GM08714 (cell line): ENCODE data around the gene RNF144B.
"Not testable (repeated sequence)": the region's sequence is repeated elsewhere in the genome, so short reads cannot be mapped to it uniquely, and the experiment has no call there.

Source experiments
- H3K4me3 ChIP-seq: fragments of 200-500 bp; sonication (Bioruptor generic); 2 replicates; pipeline ENCODE4 v1.5.1; 2014; ENCODE audit warnings: mild to moderate bottlenecking, low read length, inconsistent platforms
- ZNF274 ChIP-seq: IDR thresholded peaks from 2 replicates; pipeline ENCODE4 v1.6.1; 2012; ENCODE audit warnings: mild to moderate bottlenecking, low read depth, low read length

The RNF144B gene

GRCh38 chr6:18432180-18432579 is 45.0 kb downstream of the RNF144B start:
- TF ChIP-seq ZNF274 = no peak
- H3K4me3 ChIP-seq = no peak overlapping the region

GRCh38 chr6:18432619-18433018 is 45.5 kb downstream of the RNF144B start:
- no peak for TF ChIP-seq ZNF274

GRCh38 chr6:18433059-18433458 is 45.9 kb downstream of the RNF144B start:
- TF ChIP-seq ZNF274 = no peak
- no peak overlapping the region for H3K4me3 ChIP-seq

More at GRCh38 chr6:18432619-18433018, 45.5 kb downstream of the RNF144B start:
- no peak overlapping the region for H3K4me3 ChIP-seq

- no peak for TF ChIP-seq ZNF274
- no peak overlapping the region for H3K4me3 ChIP-seq
Observed at GRCh38 chr6:18436341-18436740, 49.2 kb downstream of the RNF144B start.

GRCh38 chr6:18439581-18439980 is 52.4 kb downstream of the RNF144B start:
- no peak overlapping the region for H3K4me3 ChIP-seq
- TF ChIP-seq ZNF274 = no peak

GRCh38 chr6:18441251-18441979 is 54.3 kb downstream of the RNF144B start:
- H3K4me3 ChIP-seq = no peak overlapping the region
- TF ChIP-seq ZNF274 = no peak

GRCh38 chr6:18444111-18444510 is 57.0 kb downstream of the RNF144B start:
- H3K4me3 ChIP-seq = no peak overlapping the region

GRCh38 chr6:18445228-18445627 is 58.1 kb downstream of the RNF144B start:
- TF ChIP-seq ZNF274 = no peak
- no peak overlapping the region for H3K4me3 ChIP-seq

More at GRCh38 chr6:18444111-18444510, 57.0 kb downstream of the RNF144B start:
- no peak for TF ChIP-seq ZNF274

- no peak for TF ChIP-seq ZNF274
- H3K4me3 ChIP-seq = no peak overlapping the region
Observed at GRCh38 chr6:18446771-18447170, 59.6 kb downstream of the RNF144B start.

- H3K4me3 ChIP-seq = no peak overlapping the region
- TF ChIP-seq ZNF274 = no peak
Observed at GRCh38 chr6:18447552-18447951, 60.4 kb downstream of the RNF144B start.

GRCh38 chr6:18451756-18452155 is 64.6 kb downstream of the RNF144B start:
- H3K4me3 ChIP-seq = no peak overlapping the region
- no peak for TF ChIP-seq ZNF274

- TF ChIP-seq ZNF274 = no peak
- no peak overlapping the region for H3K4me3 ChIP-seq
Observed at GRCh38 chr6:18454446-18454845, 67.3 kb downstream of the RNF144B start.

- H3K4me3 ChIP-seq = no peak overlapping the region
- no peak for TF ChIP-seq ZNF274
Observed at GRCh38 chr6:18457065-18457737, 70.1 kb downstream of the RNF144B start.

GRCh38 chr6:18458086-18458485 is 70.9 kb downstream of the RNF144B start:
- not testable (repeated sequence) for H3K4me3 ChIP-seq

- TF ChIP-seq ZNF274 = no peak
- H3K4me3 ChIP-seq = no peak overlapping the region
Observed at GRCh38 chr6:18463429-18463828, 76.3 kb downstream of the RNF144B start.
